Ectodermal cell (in vitro differentiated cells): Measurements from ENCODE around the gene PRICKLE4. TPM values are rescaled to one million over a fixed set of nuclear protein-coding genes. Genes with fewer than 3 reads are reported as not detected.

Experiments used
- H3K27ac ChIP-seq: 2 replicates; pipeline ENCODE4 v1.7.0; 2013; ENCODE audit warnings: mild to moderate bottlenecking, low read depth, low read length; ENCODE audit not compliant: insufficient read depth, poor library complexity, severe bottlenecking
- H3K27me3 ChIP-seq: 2 replicates; pipeline ENCODE4 v1.7.0; 2013; ENCODE audit warnings: mild to moderate bottlenecking, low read length; ENCODE audit not compliant: insufficient read depth, control insufficient read depth, poor library complexity, severe bottlenecking
- H3K36me3 ChIP-seq: one replicate; pipeline ENCODE4 v1.7.0; 2013; ENCODE audit warnings: low read length; ENCODE audit not compliant: control insufficient read depth, insufficient read depth
- H3K4me1 ChIP-seq: one replicate; pipeline ENCODE4 v1.7.0; 2013; ENCODE audit warnings: low read length; ENCODE audit not compliant: control insufficient read depth, insufficient read depth
- H3K4me3 ChIP-seq: 2 replicates; pipeline ENCODE4 v1.7.0; 2013; ENCODE audit warnings: low read depth, low read length, control low read depth; ENCODE audit not compliant: insufficient read depth
- H3K9me3 ChIP-seq: 2 replicates; pipeline ENCODE4 v1.7.0; 2013; ENCODE audit warnings: mild to moderate bottlenecking, low read length, moderate library complexity; ENCODE audit not compliant: control insufficient read depth
- WGBS, 2 experiments: methylation state at CpG; one replicate each; pipeline ENCODE4 v1.1.7; 2013; ENCODE audit warnings: missing lambda C conversion rate in 2 of 2; 5-methylcytosine and 5-hydroxymethylcytosine counted together
- polyA plus RNA-seq, 4 experiments: library from polyadenylated mRNA; stranded (reverse); fragments of 50-300 nt; gene quantifications; one replicate each; pipeline ENCODE4 v1.2.3, GENCODE V29; 2013

PRICKLE4 gene, protein sequence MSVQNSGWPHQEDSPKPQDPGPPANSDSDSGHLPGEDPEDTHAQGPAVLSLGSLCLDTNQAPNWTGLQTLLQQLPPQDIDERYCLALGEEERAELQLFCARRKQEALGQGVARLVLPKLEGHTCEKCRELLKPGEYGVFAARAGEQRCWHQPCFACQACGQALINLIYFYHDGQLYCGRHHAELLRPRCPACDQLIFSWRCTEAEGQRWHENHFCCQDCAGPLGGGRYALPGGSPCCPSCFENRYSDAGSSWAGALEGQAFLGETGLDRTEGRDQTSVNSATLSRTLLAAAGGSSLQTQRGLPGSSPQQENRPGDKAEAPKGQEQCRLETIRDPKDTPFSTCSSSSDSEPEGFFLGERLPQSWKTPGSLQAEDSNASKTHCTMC
- 1.4 TPM for polyA plus RNA-seq (2013, experiment 1 of 4)
- polyA plus RNA-seq (2013, experiment 2 of 4), result not detected
- not detected for polyA plus RNA-seq (2013, experiment 3 of 4)
- 1.1 TPM for polyA plus RNA-seq (2013, experiment 4 of 4)

- Histone ChIP-seq H3K27me3 (peaks cover 22% of the 10 kb centered on the region), H3K36me3 (no peaks in the 10 kb centered on the region), H3K27ac (no peak within 1 kb of the TSS), H3K9me3 (no peaks in the 10 kb centered on the region), H3K4me1 (peaks cover 11% of the 10 kb centered on the region), H3K4me3 (peak within 1 kb of the TSS; percentile 70)
- 1% methylated on average over 34 to 36 of the region's 36 CpGs for WGBS, 2 experiments
Observed at GRCh38 chr6:41780551-41781365, at the start of gene PRICKLE4. Gene PRICKLE4, plus strand, starts transcription at chr6:41780782. Its CDS starts 2,692 bp downstream, at chr6:41783474.

DNA sequence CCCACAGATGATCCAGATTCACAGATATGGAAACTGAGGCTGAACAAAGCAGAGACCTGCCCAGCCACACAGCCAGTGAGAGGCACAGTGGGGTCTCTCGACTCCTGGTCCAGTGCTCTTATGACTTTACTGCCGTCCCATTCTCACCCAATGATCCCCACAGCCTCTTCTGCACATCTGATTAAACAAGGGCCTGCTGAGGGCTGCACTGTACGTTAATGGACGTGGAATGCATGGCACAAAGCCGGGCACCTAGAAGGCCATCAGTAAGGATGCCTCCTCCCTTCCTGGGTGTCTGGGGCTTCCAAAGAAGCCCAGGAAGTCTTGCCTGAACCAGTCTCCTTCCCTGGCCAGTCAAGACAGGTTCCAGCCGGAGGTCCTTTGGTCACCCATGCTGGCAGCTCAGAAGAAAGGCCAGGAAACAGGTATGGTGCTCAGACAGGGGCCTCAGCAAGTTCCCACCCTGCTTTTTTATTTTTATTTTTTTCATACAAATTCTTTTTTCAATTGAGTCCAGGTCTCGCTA lies 49.0 kb upstream of the PRICKLE4 start:
- no peaks in the 10 kb centered on the region for H3K9me3 ChIP-seq
- H3K27ac ChIP-seq, result no peak overlapping the region
- H3K27me3 ChIP-seq, result peaks cover 31% of the 10 kb centered on the region
- WGBS, 2 experiments, result 93 to 95% methylated on average over 7 of the region's 7 CpGs
- H3K4me1 ChIP-seq, result peaks cover 3% of the 10 kb centered on the region
- no peak overlapping the region for H3K4me3 ChIP-seq
- no peaks in the 10 kb centered on the region for H3K36me3 ChIP-seq

GRCh38 chr6:41732149-41732548 lies 48.4 kb upstream of the PRICKLE4 start:
- H3K36me3 ChIP-seq, result no peaks in the 10 kb centered on the region
- H3K27ac ChIP-seq, result no peak overlapping the region
- H3K27me3 ChIP-seq, result peaks cover 31% of the 10 kb centered on the region
- H3K9me3 ChIP-seq, result no peaks in the 10 kb centered on the region
- peaks cover 3% of the 10 kb centered on the region for H3K4me1 ChIP-seq
- no peak overlapping the region for H3K4me3 ChIP-seq

DNA sequence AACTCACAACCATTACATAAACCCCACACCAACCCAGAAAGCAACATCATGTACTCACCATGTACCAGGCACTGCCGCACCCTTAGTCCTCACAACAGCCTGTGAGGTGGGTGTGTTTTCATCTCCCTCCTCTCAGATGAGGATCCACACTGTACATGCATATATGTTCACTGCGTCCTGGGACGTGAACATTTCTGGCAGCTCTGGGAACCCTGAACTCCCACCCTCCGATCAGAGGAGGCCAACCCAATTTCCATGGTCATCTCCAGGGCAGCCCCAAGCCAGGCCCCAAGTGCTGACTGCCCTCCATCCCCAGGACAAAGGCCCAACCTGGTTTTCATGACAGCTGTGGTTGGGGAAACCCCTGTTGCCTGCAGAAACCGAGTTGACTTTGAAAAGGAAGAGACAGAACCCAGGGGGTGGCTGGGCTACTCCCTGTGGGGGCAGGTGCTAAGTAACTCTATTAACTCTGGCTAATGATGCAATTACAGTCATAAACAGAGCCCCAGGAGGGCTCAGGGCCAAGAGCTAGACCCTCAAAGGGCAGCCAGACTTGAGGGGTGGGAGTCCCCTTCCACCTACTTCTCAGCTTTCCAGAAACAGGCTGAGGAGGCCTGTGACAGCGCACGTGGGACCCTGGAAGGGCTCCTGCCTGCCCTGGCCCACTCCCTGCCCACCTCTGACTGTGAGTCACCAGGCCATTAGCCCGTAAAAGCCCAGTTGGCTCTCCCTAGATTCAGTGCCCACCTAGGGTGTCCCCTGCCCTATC lies 47.8 kb upstream of the PRICKLE4 start:
- no peaks in the 10 kb centered on the region for H3K36me3 ChIP-seq
- peak overlapping the region; percentile 50 for H3K4me3 ChIP-seq
- H3K27ac ChIP-seq, result no peak overlapping the region
- WGBS, 2 experiments, result 53% methylated on average over 8 of the region's 8 CpGs
- no peaks in the 10 kb centered on the region for H3K9me3 ChIP-seq
- H3K27me3 ChIP-seq, result peaks cover 31% of the 10 kb centered on the region
- H3K4me1 ChIP-seq, result peaks cover 3% of the 10 kb centered on the region

GRCh38 chr6:41733360-41733706 lies 47.2 kb upstream of the PRICKLE4 start:
- Histone ChIP-seq H3K27ac (no peak overlapping the region), H3K36me3 (no peaks in the 10 kb centered on the region), H3K4me1 (peaks cover 3% of the 10 kb centered on the region), H3K4me3 (peak overlapping the region; percentile 50), H3K27me3 (peaks cover 31% of the 10 kb centered on the region), H3K9me3 (no peaks in the 10 kb centered on the region)
- 11 to 14% methylated on average over 11 of the region's 11 CpGs for WGBS, 2 experiments

GRCh38 chr6:41733707-41734665 lies 46.6 kb upstream of the PRICKLE4 start:
- H3K27me3 ChIP-seq, result peaks cover 31% of the 10 kb centered on the region
- H3K4me3 ChIP-seq, result peak overlapping the region; percentile 50
- no peak overlapping the region for H3K27ac ChIP-seq
- no peaks in the 10 kb centered on the region for H3K9me3 ChIP-seq
- 1% methylated on average over 73 of the region's 73 CpGs for WGBS, 2 experiments
- no peaks in the 10 kb centered on the region for H3K36me3 ChIP-seq
- peaks cover 6% of the 10 kb centered on the region for H3K4me1 ChIP-seq

GRCh38 chr6:41734666-41735426 lies 45.7 kb upstream of the PRICKLE4 start:
- no peaks in the 10 kb centered on the region for H3K36me3 ChIP-seq
- H3K4me3 ChIP-seq, result peak overlapping the region; percentile 50
- H3K4me1 ChIP-seq, result peaks cover 8% of the 10 kb centered on the region
- peaks cover 31% of the 10 kb centered on the region for H3K27me3 ChIP-seq
- 0 to 1% methylated on average over 71 to 76 of the region's 76 CpGs for WGBS, 2 experiments
- no peak overlapping the region for H3K27ac ChIP-seq
- H3K9me3 ChIP-seq, result no peaks in the 10 kb centered on the region

- WGBS, 2 experiments, result 8% methylated on average over 50 of the region's 50 CpGs
- Histone ChIP-seq H3K27me3 (peaks cover 31% of the 10 kb centered on the region), H3K27ac (no peak within 1 kb of the TSS), H3K4me1 (peaks cover 8% of the 10 kb centered on the region), H3K36me3 (no peaks in the 10 kb centered on the region), H3K4me3 (peak within 1 kb of the TSS; percentile 50), H3K9me3 (no peaks in the 10 kb centered on the region)
Observed at GRCh38 chr6:41735427-41736185, 45.0 kb upstream of the PRICKLE4 start, which contains the start of gene TFEB. Gene TFEB, minus strand, starts transcription at chr6:41735608. Its CDS starts 44,395 bp downstream, at chr6:41691213.
